Omental fat pad (tissue), 4 donors: ENCODE measurements around the gene ASB4. TPM values are rescaled to one million over a fixed set of nuclear protein-coding genes. Genes with fewer than 3 reads are reported as not detected.

ENCODE experiments used
- ATAC-seq: fragments of 150-250 bp; one replicate; pipeline ENCODE4 v1.9.1; 2016; ENCODE audit warnings: mild to moderate bottlenecking, moderate library complexity; ENCODE audit not compliant: low FRiP score
- DNase-seq: peaks from one replicate; pipeline ENCODE4 v3.0.0-alpha.2; 2019; ENCODE audit warnings: low spot score
- total RNA-seq, 4 donors: library from RNA; depleted of rRNA; stranded (reverse); fragments of >200 nt; gene quantifications; one replicate each; pipeline ENCODE4 v1.1.0, GENCODE V29; 2016
- TF ChIP-seq, protein P1 (sequence below), 3 donors: fragments of 450-650 bp; IDR thresholded peaks; one replicate each; pipeline ENCODE4 v1.5.1; 2016 to 2017; ENCODE audit warnings: antibody characterized with exemption in 3 of 3, mild to moderate bottlenecking in 3 of 3, moderate library complexity in 2 of 3

The ASB4 gene
- total RNA-seq, 4 donors from 2014 or later, result 0.12 to 0.28 TPM; not detected in 2

DNA sequence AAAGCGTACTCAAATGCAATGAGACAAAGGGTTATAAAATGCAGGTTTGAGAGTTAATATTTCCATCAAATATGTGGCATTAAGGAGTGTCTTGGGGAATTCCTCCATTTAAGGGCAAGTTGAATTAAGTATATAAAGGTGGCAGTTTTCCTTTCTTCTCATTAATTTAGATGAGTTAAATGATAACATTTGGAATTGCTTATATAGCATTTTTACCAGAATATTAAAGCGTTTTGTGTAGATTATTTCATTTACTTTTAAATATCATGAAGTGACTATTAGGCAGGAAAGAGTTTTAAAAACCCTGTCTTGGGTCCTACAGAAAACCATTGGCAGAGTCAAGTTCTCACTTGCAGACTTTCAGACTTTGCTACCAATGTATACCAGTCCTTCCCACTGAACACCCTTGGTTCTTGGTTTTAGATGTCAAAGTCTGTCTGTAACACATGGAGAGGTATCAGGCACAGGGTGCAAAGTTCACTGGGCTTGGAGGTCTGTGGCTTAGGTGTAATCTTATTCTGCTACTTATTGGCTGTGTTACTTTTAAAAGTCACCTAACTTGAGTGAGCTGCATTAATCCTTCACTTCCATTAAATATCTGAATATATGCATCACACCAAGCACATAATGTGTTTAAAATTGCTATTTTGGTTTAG, 51.0 kb downstream of the ASB4 start:
- TF ChIP-seq, protein P1, sequence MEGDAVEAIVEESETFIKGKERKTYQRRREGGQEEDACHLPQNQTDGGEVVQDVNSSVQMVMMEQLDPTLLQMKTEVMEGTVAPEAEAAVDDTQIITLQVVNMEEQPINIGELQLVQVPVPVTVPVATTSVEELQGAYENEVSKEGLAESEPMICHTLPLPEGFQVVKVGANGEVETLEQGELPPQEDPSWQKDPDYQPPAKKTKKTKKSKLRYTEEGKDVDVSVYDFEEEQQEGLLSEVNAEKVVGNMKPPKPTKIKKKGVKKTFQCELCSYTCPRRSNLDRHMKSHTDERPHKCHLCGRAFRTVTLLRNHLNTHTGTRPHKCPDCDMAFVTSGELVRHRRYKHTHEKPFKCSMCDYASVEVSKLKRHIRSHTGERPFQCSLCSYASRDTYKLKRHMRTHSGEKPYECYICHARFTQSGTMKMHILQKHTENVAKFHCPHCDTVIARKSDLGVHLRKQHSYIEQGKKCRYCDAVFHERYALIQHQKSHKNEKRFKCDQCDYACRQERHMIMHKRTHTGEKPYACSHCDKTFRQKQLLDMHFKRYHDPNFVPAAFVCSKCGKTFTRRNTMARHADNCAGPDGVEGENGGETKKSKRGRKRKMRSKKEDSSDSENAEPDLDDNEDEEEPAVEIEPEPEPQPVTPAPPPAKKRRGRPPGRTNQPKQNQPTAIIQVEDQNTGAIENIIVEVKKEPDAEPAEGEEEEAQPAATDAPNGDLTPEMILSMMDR (IDR thresholded peaks at IDR 0.05), result no peak
- DNase-seq, result no peak
- ATAC-seq, result no peak

DNA sequence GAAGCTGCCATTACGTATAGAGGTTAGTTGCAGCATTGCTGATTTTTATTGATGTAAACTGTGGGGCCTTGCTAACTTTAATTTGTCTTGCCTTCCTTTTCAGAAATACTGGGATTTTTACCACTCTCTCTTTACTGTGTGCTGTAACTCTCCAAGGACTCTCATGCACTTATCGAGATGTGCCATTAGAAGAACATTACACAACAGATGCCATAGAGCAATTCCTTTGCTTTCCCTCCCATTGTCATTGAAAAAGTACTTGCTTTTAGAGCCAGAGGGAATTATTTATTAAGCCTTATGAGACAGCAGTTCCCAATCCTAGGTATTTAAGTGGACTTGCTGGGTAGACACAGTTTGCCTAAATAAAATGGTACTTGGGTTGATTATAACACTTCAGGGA, 51.7 kb downstream of the ASB4 start:
- TF ChIP-seq, protein P1 (IDR thresholded peaks at IDR 0.05), result no peak
- ATAC-seq (no peak), DNase-seq (no peak)

DNA sequence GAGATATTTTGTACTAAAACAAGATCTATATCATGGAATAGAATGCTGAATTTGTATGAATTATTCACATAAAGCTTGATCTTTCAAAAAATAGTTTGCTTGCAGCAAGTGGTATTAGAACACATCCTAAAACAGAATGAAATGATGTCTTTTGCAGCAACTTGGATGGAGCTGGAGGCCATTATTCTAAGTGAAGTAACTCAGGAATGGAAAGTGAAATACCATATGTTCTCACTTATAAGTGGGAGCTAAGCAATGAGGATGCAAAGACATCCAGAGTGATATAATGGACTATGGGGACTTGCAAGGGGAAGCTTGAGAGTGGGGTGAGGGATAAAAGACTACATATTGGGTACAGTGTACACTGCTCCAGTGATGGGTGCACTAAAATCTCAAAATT, 53.7 kb downstream of the ASB4 start:
- TF ChIP-seq, protein P1 (IDR thresholded peaks at IDR 0.05), result no peak
- no peak for ATAC-seq
- no peak for DNase-seq

DNA sequence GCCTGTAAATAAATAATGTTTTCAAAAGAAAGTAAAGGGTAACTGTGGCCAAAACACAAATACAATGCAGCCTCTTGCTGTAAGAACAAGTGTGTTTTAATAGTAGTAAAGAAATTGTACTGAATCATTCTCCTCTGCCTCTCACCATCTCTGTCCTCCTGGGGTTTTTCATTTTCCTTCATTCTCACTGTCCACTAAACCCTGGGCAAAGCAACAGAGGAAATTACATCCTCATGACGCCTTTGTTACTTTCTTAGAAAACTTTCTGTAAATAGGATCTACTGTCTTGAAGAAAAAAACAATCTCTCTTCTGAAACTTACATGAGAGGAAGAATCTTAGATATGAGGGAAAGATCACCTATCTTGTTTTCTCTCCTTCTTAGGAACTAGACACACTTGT, 54.6 kb downstream of the ASB4 start:
- no peak for ATAC-seq
- no peak for DNase-seq
- TF ChIP-seq, protein P1 (IDR thresholded peaks at IDR 0.05), result no peak

DNA sequence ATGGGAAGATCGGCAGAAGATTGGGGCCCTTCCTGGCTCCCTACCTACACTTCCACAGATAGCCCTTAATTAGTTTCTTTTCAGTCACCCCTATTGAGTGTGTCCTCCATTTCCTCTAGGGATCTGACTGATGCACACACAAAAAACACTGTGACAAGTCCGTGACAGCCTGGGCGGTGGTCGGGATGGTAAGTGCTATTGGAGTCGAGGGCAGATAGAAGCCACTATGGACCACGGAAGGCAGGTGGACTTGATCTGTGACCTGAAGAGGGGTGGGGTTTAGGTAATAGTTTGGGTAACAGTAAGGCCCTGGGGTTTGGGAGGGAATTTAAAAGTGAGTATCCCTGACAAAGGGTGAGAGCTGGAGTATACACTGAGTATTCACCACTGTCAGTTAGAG, 57.6 kb downstream of the ASB4 start:
- DNase-seq (no peak), ATAC-seq (no peak)
- TF ChIP-seq, protein P1 (IDR thresholded peaks at IDR 0.05), result no peak

DNA sequence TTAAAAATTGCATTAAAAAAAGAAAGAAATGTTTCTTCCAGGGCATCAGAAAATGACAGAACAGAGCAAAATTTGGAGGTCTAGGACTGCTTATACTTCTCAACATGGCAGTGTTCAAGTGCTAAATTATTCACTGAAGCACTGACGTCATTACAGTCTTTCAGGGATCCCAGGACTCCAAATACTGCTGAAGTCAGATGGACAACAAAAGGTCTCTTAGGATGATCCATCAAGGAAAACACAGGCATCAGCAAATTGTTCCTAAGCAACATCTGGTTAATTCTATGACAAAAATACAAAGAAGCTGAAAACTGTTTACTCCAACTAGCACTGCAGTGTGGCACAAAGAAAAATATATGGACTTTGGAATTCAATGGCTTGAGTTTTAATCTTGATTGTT, 58.4 kb downstream of the ASB4 start:
- ATAC-seq, result no peak
- DNase-seq, result no peak
- TF ChIP-seq, protein P1 (IDR thresholded peaks at IDR 0.05), result no peak

DNA sequence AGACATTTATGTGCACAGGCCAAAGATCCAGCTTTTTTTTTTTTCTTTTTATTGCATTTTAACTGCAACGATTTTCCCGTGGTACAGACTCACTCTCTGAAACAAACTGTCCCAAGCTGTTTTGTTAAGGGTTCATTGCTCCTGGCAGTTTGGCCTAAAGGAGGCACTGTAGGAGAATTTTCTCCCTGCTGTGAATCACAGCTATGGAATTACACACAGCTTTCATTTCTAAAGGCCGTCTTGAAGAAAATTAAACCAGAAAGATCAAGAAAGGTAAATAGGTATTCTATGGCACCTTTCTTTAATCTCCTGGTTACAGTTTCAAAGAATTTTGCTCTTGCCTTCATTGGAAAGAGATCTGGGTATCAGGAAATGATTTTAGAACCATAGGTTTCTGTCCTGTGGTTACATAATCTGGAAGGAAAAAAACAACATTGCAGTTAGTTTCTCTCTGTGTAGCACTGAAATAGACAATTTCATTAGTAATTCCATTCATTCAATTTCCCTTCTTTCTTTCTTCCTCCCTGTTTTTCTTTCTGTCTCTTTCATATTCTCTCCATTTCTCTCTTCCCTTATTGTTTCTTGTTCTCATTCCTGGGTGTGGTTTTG, 59.4 kb downstream of the ASB4 start:
- peak; percentile 75 for ATAC-seq
- no peak for DNase-seq
- TF ChIP-seq, protein P1 (IDR thresholded peaks at IDR 0.05), result no peak
